KOPT-K1 (cell line): ENCODE data around the gene SQSTM1.

Experiments used
- H3K27ac ChIP-seq: fragments of 200-600 bp; sonication (generic); 2 replicates; pipeline ENCODE4 v1.5.1; 2016; ENCODE audit warnings: antibody characterized with exemption, mild to moderate bottlenecking, low read depth, low read length; ENCODE audit not compliant: poor library complexity, severe bottlenecking
- H3K36me3 ChIP-seq: fragments of 200-600 bp; sonication (generic); 2 replicates; pipeline ENCODE4 v1.5.1; 2017; ENCODE audit warnings: antibody characterized with exemption, mild to moderate bottlenecking, low read length, moderate library complexity; ENCODE audit not compliant: insufficient read depth
- H3K9me3 ChIP-seq: fragments of 200-600 bp; sonication (generic); 2 replicates; pipeline ENCODE4 v1.5.1; 2017; ENCODE audit warnings: antibody characterized with exemption, low read length, mild to moderate bottlenecking; ENCODE audit not compliant: insufficient read depth, poor library complexity, severe bottlenecking

SQSTM1 gene

DNA sequence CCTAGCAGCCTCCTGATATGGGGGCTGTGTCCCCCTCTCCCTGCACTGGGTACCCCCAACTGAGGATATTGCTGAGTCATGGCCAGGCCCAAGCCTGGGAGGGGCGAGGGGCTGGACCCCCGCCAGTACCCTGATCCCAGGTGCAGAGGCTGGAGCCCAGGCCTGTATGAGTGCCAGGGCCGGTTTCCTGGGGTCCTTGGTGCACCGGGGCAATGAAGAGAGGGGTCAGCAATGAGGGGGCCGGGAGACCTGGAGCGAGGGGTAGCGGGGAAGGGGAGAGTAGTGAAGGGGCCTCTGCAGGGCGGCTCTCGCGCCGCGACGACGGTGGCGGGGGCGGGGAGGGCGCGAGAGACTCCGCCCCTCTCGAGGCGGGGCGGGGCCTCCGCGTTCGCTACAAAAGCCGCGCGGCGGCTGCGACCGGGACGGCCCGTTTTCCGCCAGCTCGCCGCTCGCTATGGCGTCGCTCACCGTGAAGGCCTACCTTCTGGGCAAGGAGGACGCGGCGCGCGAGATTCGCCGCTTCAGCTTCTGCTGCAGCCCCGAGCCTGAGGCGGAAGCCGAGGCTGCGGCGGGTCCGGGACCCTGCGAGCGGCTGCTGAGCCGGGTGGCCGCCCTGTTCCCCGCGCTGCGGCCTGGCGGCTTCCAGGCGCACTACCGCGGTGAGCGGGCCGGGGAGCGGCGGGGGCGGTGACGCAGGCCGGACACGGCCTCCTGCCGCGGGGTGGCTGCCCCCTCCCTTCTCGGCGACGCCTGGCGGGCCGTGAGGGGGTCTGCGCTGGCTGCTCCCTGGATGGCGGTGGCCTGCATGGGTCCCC lies at the start of gene SQSTM1:
SQSTM1 (plus strand) TSS at position 423 of the 815 bp plus-strand sequence; CDS start at position 455, 32 bp downstream.
- peak within 1 kb of the TSS; percentile 80 for H3K27ac ChIP-seq
- no peaks in the 10 kb centered on the region for H3K9me3 ChIP-seq
- peaks cover 31% of the 10 kb centered on the region for H3K36me3 ChIP-seq

DNA sequence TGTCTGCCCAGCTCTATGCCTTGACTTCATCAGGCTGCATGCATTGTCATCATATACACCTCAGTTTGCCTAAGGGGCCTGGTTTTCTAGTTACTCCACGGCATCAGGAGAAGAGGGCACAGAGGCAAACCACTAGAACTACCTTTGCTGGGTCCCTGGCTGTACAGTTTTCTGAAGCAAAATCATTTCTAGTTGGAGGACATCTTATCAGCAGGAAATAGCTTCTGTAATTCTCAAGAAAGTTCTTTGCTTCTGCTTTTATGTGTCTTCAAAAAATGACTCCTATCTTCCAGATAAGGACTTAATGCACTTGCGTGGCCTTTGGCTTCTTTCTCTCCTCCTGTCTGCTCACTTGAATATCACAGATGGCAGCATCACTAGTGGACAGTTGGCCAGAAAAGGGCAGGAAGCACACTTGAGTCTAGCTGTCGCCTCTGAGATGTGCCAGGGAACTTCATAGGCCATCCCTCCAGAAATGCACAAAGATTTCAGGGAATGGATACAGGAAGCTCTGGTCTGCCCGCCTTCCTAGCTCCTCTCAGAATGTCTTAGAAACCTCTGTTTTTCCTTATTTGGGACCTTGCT lies 49.3 kb upstream of the SQSTM1 start:
- Histone ChIP-seq H3K9me3 (no peaks in the 10 kb centered on the region), H3K27ac (no peak overlapping the region), H3K36me3 (peaks cover 99% of the 10 kb centered on the region)

DNA sequence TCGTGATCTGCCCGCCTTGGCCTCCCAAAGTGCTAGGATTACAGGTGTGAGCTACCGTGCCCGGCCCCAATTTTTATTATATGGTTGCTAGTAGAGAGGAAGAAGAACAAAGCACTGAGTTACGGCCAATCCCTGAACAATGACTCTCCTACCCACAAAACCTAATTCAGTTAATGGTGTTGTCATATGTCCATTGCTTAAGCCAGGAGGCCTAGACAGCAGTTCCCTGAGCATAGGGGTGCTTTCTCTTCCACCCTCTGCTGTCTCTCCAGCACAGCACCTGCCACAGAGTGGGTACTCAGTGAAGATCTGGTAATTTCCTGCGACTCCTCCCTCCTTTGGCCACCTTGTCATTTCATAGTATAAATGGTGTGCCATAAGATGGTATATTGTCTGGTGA lies 48.4 kb upstream of the SQSTM1 start:
- peaks cover 99% of the 10 kb centered on the region for H3K36me3 ChIP-seq
- no peaks in the 10 kb centered on the region for H3K9me3 ChIP-seq
- no peak overlapping the region for H3K27ac ChIP-seq

DNA sequence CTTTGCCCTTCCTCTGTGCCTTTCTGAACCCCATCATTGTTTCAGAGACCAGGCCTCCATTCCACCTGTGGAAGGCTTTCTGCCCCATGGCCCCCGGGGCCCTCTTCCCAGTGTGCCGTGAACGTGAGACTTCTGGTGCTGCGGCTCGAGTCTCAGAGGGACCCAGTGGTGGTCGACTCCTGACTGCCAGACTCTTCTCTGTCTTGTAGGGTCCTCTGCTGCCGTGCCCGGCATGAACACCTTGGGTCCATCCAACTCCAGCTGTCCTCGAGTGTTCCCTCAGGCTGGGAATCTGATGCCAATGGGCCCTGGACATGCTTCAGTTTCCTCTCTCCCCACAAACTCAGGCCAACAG lies 47.0 kb upstream of the SQSTM1 start:
- Histone ChIP-seq H3K9me3 (no peaks in the 10 kb centered on the region), H3K36me3 (peaks cover 99% of the 10 kb centered on the region), H3K27ac (no peak overlapping the region)

DNA sequence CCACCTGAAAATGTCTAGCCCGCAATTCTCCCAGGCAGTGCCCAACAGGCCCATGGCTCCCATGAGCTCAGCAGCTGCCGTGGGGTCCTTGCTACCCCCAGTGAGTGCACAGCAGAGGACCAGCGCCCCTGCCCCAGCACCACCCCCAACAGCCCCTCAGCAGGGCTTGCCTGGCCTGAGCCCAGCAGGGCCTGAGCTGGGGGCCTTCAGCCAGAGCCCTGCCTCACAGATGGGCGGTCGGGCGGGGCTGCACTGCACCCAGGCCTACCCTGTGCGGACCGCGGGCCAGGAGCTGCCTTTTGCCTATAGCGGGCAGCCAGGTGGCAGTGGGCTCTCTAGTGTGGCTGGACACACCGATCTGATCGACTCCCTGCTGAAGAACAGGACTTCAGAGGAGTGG lies 46.3 kb upstream of the SQSTM1 start:
- no peaks in the 10 kb centered on the region for H3K9me3 ChIP-seq
- no peak overlapping the region for H3K27ac ChIP-seq
- H3K36me3 ChIP-seq, result peaks cover 99% of the 10 kb centered on the region

DNA sequence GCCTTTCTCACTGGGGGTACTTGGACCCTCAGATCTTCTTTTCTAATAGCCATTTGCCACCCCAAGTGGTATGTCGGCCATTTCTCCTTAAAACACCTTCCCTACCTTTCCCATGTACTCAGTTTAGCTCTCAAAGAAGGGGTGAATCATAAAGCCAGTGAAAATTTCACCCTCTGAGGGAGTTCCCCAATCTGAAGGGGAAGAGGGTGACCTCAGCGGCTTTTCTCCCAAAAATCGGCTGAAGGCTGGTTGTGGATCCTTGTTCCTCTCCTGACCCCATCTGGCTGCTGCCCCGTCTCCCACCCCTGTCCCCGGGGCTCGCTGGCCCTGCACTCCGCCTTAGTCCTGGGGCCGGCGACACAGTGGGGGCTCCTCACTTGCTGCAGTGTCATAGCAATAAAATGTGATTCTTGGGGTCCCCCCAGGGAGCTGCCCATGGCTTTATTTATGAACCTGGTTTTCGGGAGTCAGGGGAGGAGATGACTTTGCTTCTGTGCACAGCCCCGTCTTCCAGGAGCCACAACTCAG lies 44.2 kb upstream of the SQSTM1 start:
- peaks cover 95% of the 10 kb centered on the region for H3K36me3 ChIP-seq
- H3K9me3 ChIP-seq, result no peaks in the 10 kb centered on the region
- no peak overlapping the region for H3K27ac ChIP-seq

DNA sequence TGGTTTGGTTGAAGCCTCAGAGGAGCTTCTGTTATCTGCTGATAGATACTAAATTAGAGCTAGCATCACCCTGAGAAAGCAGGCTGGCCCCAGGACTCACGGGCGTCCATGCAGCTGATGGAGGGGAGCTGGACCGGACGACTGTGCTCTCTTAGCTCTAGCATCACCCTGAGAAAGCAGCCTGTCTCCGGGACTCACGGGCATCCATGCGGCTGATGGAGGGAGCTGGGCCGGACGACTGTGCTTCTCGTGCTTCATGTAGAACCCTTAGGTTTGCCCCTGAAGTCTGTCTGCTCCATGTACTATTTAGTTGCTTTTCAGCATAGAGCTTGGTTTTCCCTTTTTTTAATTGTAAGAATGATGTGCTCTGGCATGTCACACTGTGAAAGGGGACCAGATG lies 43.2 kb upstream of the SQSTM1 start:
- Histone ChIP-seq H3K36me3 (peaks cover 93% of the 10 kb centered on the region), H3K9me3 (no peaks in the 10 kb centered on the region), H3K27ac (no peak overlapping the region)

DNA sequence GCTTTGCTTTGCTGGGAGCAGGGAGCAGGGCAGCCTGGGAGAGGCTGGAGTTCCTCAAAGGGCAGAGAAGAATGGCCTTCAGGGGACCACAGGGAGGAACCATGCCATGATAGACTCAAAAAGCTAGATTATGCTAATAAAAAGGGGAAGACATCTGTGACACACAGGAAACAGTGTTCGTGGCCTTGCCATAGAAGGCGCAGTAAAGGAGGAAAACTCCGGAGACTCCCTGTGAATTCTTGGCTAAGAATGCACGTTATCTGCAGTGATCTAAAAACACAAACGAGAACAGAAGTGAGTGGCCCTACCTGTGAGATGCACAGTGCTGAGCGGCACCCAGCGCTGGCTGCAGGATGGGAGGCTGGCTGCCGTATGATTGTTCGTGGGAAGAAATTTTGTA lies 42.8 kb upstream of the SQSTM1 start:
- H3K36me3 ChIP-seq, result peaks cover 88% of the 10 kb centered on the region
- no peaks in the 10 kb centered on the region for H3K9me3 ChIP-seq
- H3K27ac ChIP-seq, result no peak overlapping the region

DNA sequence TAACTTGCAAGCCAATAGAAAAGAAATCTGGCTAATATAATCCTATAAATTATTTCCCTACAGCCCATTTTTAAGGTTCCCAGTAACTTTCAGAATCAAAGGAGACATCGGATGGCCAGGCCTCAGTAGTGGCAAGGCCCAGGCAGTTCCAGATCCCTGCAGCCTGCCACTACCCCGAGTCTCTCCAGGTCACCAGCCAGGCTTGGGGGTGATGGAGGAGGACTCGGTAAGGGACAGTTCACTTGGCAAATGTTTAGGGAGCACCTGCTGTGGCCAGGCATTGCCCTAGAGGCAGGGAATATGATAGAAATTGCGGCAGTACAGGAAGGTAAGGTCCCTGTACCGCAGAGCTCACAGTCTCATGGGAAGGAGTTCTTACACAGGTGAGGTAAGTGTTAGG lies 42.1 kb upstream of the SQSTM1 start:
- no peaks in the 10 kb centered on the region for H3K9me3 ChIP-seq
- no peak overlapping the region for H3K27ac ChIP-seq
- peaks cover 81% of the 10 kb centered on the region for H3K36me3 ChIP-seq

DNA sequence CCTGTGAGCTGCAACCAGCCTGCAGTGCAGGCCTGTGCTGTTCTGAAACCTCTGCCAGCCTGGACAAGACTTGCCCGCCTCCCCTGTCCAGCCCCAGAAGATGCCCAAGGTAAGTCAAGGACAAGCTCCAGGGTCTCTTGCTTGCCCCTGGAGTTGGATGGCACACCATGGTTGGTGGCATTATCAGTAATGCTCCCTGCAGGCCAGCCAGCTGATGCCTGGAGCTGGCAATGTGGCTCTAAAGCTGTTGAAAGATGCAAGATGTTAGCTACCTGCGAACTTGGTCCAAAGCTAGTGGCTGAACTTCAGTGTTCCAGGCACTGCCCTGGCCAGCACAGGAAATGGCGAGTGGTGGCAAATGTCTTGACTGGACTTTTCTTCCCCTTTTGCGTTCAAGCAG lies 40.9 kb upstream of the SQSTM1 start:
- H3K36me3 ChIP-seq, result peaks cover 69% of the 10 kb centered on the region
- no peaks in the 10 kb centered on the region for H3K9me3 ChIP-seq
- H3K27ac ChIP-seq, result no peak overlapping the region

DNA sequence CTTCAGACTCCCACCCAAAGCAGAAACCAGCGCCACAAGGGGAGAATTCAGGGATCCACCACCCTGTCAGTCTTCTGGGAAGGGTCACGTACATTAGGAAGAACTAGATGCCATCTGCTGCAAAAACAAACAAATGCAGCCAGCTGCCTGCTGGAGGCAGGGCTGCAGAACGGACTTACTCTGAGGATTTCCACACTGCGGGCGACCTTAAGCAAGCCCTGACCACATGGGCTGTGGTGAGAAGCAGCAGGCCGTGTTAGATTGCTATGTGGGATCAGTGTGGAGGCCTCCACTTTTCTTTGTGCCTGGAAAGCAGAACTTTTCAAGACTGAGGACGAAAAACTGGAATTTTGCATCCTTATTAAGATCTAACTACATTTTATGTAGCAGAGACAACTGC lies 40.3 kb upstream of the SQSTM1 start:
- H3K36me3 ChIP-seq, result peaks cover 65% of the 10 kb centered on the region
- no peaks in the 10 kb centered on the region for H3K9me3 ChIP-seq
- H3K27ac ChIP-seq, result no peak overlapping the region

DNA sequence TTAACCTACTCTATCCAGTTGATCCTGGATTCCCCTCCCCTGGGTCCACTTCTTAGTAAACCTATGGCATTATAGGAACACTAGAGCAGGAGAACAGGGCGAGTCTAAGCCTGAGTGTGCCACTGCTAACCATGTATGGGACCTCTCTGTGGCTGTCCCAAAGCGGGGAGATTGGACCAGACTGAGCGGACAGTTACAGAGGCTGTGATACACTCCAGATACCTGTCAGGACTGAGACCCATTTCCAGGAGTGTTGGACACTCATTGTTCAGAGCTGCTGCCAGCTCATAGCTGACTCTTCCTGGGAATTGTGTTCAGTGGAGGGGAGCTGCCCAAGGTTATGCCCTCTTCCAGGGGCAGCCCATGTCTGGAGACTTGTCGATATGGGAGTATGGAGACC lies 38.9 kb upstream of the SQSTM1 start:
- no peaks in the 10 kb centered on the region for H3K9me3 ChIP-seq
- H3K36me3 ChIP-seq, result peaks cover 50% of the 10 kb centered on the region
- H3K27ac ChIP-seq, result no peak overlapping the region

DNA sequence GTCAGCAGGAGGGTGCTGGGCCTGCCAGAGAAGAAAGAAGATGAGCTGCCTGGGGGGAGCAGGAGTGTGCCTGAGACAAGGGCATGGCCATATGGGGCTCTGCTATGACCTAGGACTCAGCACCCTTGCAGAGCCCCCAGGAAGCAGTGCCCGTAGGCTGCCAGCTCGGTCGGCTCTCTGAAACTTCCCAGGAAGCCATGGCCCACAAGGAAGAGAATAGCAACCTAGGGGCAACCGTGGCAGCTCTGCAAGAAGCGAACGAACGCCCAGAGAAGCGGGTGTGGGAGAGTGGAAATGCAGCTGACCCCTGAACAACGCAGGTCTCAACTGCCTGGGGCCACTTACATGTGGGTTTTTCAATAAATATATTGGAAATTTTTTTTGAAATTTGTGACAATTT lies 37.6 kb upstream of the SQSTM1 start:
- H3K36me3 ChIP-seq, result peaks cover 37% of the 10 kb centered on the region
- H3K9me3 ChIP-seq, result no peaks in the 10 kb centered on the region
- no peak overlapping the region for H3K27ac ChIP-seq

DNA sequence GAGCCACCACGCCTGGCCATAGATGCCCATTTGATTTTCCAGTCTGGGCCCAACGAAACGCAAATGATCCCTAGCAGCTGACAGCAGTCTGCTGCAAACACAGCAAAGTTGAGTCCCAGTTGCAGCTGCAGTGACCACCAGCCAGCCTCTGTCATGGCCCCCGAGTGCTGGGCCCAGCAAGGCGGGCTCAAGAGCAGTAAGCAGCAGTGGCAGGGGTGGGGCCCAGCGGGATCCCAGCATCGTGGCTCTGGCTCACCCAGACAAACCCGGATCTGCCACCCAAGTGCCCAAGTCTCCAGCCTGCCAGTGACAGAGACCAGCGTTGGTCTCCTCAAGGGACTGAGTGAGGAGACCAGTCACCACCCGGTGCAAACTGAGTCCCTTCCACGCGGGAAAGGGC lies 33.8 kb upstream of the SQSTM1 start:
- Histone ChIP-seq H3K36me3 (peaks cover 4% of the 10 kb centered on the region; the same call in 1 of the 2 replicates), H3K9me3 (no peaks in the 10 kb centered on the region), H3K27ac (no peak overlapping the region)

DNA sequence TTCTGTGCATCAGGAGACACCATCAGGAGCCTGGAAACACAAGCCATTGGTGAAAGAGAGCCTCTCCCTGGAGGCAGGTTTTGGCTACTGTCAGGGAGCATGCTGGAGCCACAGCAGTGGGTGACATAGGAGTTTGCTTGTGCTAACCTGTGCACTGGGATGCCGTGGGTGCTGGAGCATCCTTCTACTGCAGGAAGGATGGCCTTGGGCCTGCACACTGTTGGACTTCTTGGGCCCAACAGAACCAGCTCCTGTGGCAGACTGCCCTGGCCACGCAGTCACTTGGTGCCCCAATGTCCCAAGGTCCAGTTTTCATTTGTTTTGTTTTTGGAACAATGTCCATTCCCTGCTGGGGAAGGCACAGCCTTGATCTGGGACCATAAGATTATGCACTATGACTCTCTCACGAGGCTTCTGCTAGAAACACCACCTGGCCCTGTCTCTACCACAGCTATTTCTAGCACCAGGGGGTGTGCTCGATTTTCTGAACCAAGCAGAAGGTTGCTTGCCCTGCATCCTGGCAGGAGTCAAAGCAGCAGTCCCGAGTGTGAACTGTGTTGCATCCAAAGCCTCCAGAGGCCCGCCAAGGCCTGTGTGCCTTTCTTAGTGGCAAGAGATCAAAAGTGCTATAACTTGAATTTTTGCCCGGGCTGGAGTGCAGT lies 32.4 kb upstream of the SQSTM1 start:
- no peaks in the 10 kb centered on the region for H3K9me3 ChIP-seq
- no peaks in the 10 kb centered on the region for H3K36me3 ChIP-seq

More for the DNA sequence above, 32.4 kb upstream of the SQSTM1 start:
- H3K27ac ChIP-seq, result no peak overlapping the region
